ENCODE data around the gene HSD17B2. TPM values are rescaled to one million over a fixed set of nuclear protein-coding genes. Genes with fewer than 3 reads are reported as not detected.

Gene HSD17B2
- polyA plus RNA-seq, 3 donors = not detected

- Histone ChIP-seq H3K4me3 (replicated peaks in 1 of 3; ENCODE audit: low read depth in 2 of 3, low read length in 3 of 3) (no peak overlapping the region), H3K79me2 (ENCODE audit: insufficient read depth, low read length) (no peaks in the 10 kb centered on the region), H3K27ac (ENCODE audit: low read depth in 1 of 2, low read length in 2 of 2) (no peak overlapping the region), H3K27me3 (ENCODE audit: control insufficient read depth in 2 of 2, insufficient read depth in 2 of 2, low read length in 2 of 2) (no peaks in the 10 kb centered on the region), H3K9ac (ENCODE audit: insufficient read depth, low read length, poor library complexity, severe bottlenecking) (no peak overlapping the region), H4K20me1 (ENCODE audit: insufficient read depth, low read length) (no peaks in the 10 kb centered on the region), H3K4me1 (ENCODE audit: control insufficient read depth in 1 of 2, insufficient read depth in 2 of 2, low read length in 2 of 2) (no peaks in the 10 kb centered on the region), H2AFZ (ENCODE audit: insufficient read depth, low read depth, low read length, poor library complexity, severe bottlenecking) (no peak overlapping the region), H3K9me3 (replicated peaks in 1 of 2; ENCODE audit: control insufficient read depth in 1 of 2, insufficient read depth in 1 of 2, low read length in 2 of 2) (no peaks in the 10 kb centered on the region), H3K36me3 (replicated peaks in 1 of 2; ENCODE audit: control insufficient read depth in 1 of 2, insufficient read depth in 2 of 2, low read length in 2 of 2) (no peaks in the 10 kb centered on the region), H3K4me2 (replicated peaks; ENCODE audit: extremely low read depth, low read length, poor library complexity, severe bottlenecking) (no peak overlapping the region)
- no peak for TF ChIP-seq CTCF (IDR thresholded peaks at IDR 0.05)
- no peaks in the 10 kb centered on the region for H3K4me1 Mint-ChIP-seq
- no peak for DNase-seq
- H3K27ac Mint-ChIP-seq = no peak overlapping the region
- H3K36me3 Mint-ChIP-seq = no peaks in the 10 kb centered on the region
- no CpG with 5 or more reads among the region's 1 CpG for WGBS (ENCODE audit: insufficient coverage)
- H3K4me3 Mint-ChIP-seq = no peak overlapping the region
- peaks cover 4 to 10% (median 9%) of the 10 kb centered on the region in 3 donors for H3K27me3 Mint-ChIP-seq (ENCODE audit: low read depth in 3 of 3)
- intact Hi-C loops (cut with micrococcal nuclease) = no loop called here
- peaks cover 0 to 9% (median 2%) of the 10 kb centered on the region in 7 donors for H3K9me3 Mint-ChIP-seq
Observed at GRCh38 chr16:82072313-82072712, 37.3 kb downstream of the HSD17B2 start.

- H3K36me3 Mint-ChIP-seq = no peaks in the 10 kb centered on the region
- H3K9me3 Mint-ChIP-seq = peaks cover 0 to 12% (median 2%) of the 10 kb centered on the region in 7 donors
- 100% methylated on average over 1 of the region's 4 CpGs for WGBS (ENCODE audit: insufficient coverage)
- no peak overlapping the region for H3K4me3 ChIP-seq (replicated peaks in 1 of 3; ENCODE audit: low read depth in 2 of 3, low read length in 3 of 3)
- intact Hi-C loops (cut with micrococcal nuclease) = no loop called here
- no peaks in the 10 kb centered on the region for H3K27me3 ChIP-seq (ENCODE audit: control insufficient read depth in 2 of 2, insufficient read depth in 2 of 2, low read length in 2 of 2)
- no peaks in the 10 kb centered on the region for H3K79me2 ChIP-seq (ENCODE audit: insufficient read depth, low read length)
- no peak for TF ChIP-seq CTCF (IDR thresholded peaks at IDR 0.05)
- H3K4me2 ChIP-seq (replicated peaks; ENCODE audit: extremely low read depth, low read length, poor library complexity, severe bottlenecking) = no peak overlapping the region
- H3K27me3 Mint-ChIP-seq (ENCODE audit: low read depth in 3 of 3) = peaks cover 6 to 11% (median 9%) of the 10 kb centered on the region in 3 donors
- no peak overlapping the region for H3K9ac ChIP-seq (ENCODE audit: insufficient read depth, low read length, poor library complexity, severe bottlenecking)
- no peaks in the 10 kb centered on the region for H3K9me3 ChIP-seq (replicated peaks in 1 of 2; ENCODE audit: control insufficient read depth in 1 of 2, insufficient read depth in 1 of 2, low read length in 2 of 2)
- no peaks in the 10 kb centered on the region for H4K20me1 ChIP-seq (ENCODE audit: insufficient read depth, low read length)
- H3K27ac Mint-ChIP-seq = peak overlapping the region in 1 of 7 donors; percentile 7
- H3K4me1 ChIP-seq (ENCODE audit: control insufficient read depth in 1 of 2, insufficient read depth in 2 of 2, low read length in 2 of 2) = no peaks in the 10 kb centered on the region
- no peak overlapping the region for H3K27ac ChIP-seq (ENCODE audit: low read depth in 1 of 2, low read length in 2 of 2)
- no peak overlapping the region for H2AFZ ChIP-seq (ENCODE audit: insufficient read depth, low read depth, low read length, poor library complexity, severe bottlenecking)
- H3K36me3 ChIP-seq (replicated peaks in 1 of 2; ENCODE audit: control insufficient read depth in 1 of 2, insufficient read depth in 2 of 2, low read length in 2 of 2) = no peaks in the 10 kb centered on the region
- no peak for DNase-seq
- H3K4me1 Mint-ChIP-seq = no peaks in the 10 kb centered on the region
- no peak overlapping the region for H3K4me3 Mint-ChIP-seq
Observed at GRCh38 chr16:82074019-82074558, 39.0 kb downstream of the HSD17B2 start.
